CD14-positive monocyte (primary cell): Measurements from ENCODE around the gene MAD1L1. TPM values are rescaled to one million over a fixed set of nuclear protein-coding genes. Genes with fewer than 3 reads are reported as not detected.
A peak's percentile ranks its signal among the peaks of the same experiment; 100 is the strongest.

Source experiments
- DNase-seq, 3 donors: peaks; one replicate each; pipeline ENCODE4 v3.0.0-alpha.2; 2011 to 2022
- H2AFZ ChIP-seq: 2 replicates; pipeline ENCODE4 v1.6.0; 2012; ENCODE audit warnings: mild to moderate bottlenecking, low read depth, low read length, inconsistent platforms; ENCODE audit not compliant: insufficient read depth, poor library complexity, severe bottlenecking
- H3K27ac ChIP-seq, 2 donors: 1 replicate in 1 of 2; 2 replicates in 1 of 2; pipeline ENCODE4 v1.5.1; 2012 to 2013; ENCODE audit warnings: low read length in 2 of 2, control low read depth in 1 of 2, inconsistent platforms in 1 of 2, low read depth in 1 of 2, mild to moderate bottlenecking in 1 of 2
- H3K27me3 ChIP-seq, 2 donors: one replicate each; pipeline versions ENCODE4 v1.6.0 to v1.6.1; 2011 to 2013; ENCODE audit warnings: low read length in 2 of 2; ENCODE audit not compliant: control insufficient read depth in 2 of 2, insufficient read depth in 2 of 2
- H3K36me3 ChIP-seq, 2 donors: replicated peaks in 1 of 2; 1 replicate in 1 of 2; 2 replicates in 1 of 2; pipeline versions ENCODE4 v1.5.1 to v1.6.1; 2012 to 2013; ENCODE audit warnings: low read length in 2 of 2, control low read depth in 1 of 2, inconsistent platforms in 1 of 2, mild to moderate bottlenecking in 1 of 2; ENCODE audit not compliant: insufficient read depth in 2 of 2, control insufficient read depth in 1 of 2
- H3K4me1 ChIP-seq, 2 donors: 1 replicate in 1 of 2; 2 replicates in 1 of 2; pipeline versions ENCODE4 v1.5.1 to v1.6.1; 2012 to 2013; ENCODE audit warnings: low read length in 2 of 2, control low read depth in 1 of 2, inconsistent platforms in 1 of 2, mild to moderate bottlenecking in 1 of 2, moderate library complexity in 1 of 2; ENCODE audit not compliant: insufficient read depth in 2 of 2, control insufficient read depth in 1 of 2
- H3K4me2 ChIP-seq: replicated peaks from 2 replicates; pipeline ENCODE3; 2012; ENCODE audit warnings: low read length, moderate library complexity, mild to moderate bottlenecking; ENCODE audit not compliant: poor library complexity, severe bottlenecking; ENCODE audit errors: extremely low read depth
- H3K4me3 ChIP-seq, 3 experiments: fragments of 200-600 bp in 1 of 3; sonication (generic) in 1 of 3; replicated peaks in 1 of 3; 1 replicate in 2 of 3; 2 replicates in 1 of 3; pipeline ENCODE4 v1.5.1; 2011 to 2013; ENCODE audit warnings: low read length in 3 of 3, mild to moderate bottlenecking in 3 of 3, control low read depth in 2 of 3, low read depth in 2 of 3, inconsistent platforms in 1 of 3, moderate library complexity in 1 of 3
- H3K79me2 ChIP-seq: 2 replicates; pipeline ENCODE4 v1.6.0; 2012; ENCODE audit warnings: mild to moderate bottlenecking, control low read depth, inconsistent platforms, low read length, moderate library complexity; ENCODE audit not compliant: insufficient read depth
- H3K9ac ChIP-seq: 2 replicates; pipeline ENCODE4 v1.6.0; 2017; ENCODE audit warnings: low read length, mild to moderate bottlenecking; ENCODE audit not compliant: insufficient read depth, poor library complexity, severe bottlenecking
- H3K9me3 ChIP-seq, 2 donors: replicated peaks in 1 of 2; 1 replicate in 1 of 2; 2 replicates in 1 of 2; pipeline versions ENCODE4 v1.5.1 to v1.6.1; 2012 to 2013; ENCODE audit warnings: low read length in 2 of 2, control low read depth in 1 of 2; ENCODE audit not compliant: control insufficient read depth in 1 of 2, insufficient read depth in 1 of 2
- H4K20me1 ChIP-seq: 2 replicates; pipeline ENCODE4 v1.6.0; 2012; ENCODE audit warnings: mild to moderate bottlenecking, low read length, control low read depth, moderate library complexity; ENCODE audit not compliant: insufficient read depth
- H3K27ac Mint-ChIP-seq, 7 donors: one replicate each; pipeline ENCODE4 v1.8.0; 2020; ENCODE audit warnings: mild to moderate bottlenecking in 7 of 7, mixed read lengths in 7 of 7, moderate library complexity in 6 of 7, inconsistent platforms in 2 of 7
- H3K27me3 Mint-ChIP-seq, 3 donors: one replicate each; pipeline ENCODE4 v1.8.0; 2021 to 2022; ENCODE audit warnings: low read depth in 3 of 3, mild to moderate bottlenecking in 3 of 3, mixed read lengths in 3 of 3, moderate library complexity in 3 of 3, inconsistent platforms in 1 of 3
- H3K36me3 Mint-ChIP-seq, 2 donors: one replicate each; pipeline ENCODE4 v1.8.0; 2020; ENCODE audit warnings: mixed read lengths in 2 of 2, inconsistent platforms in 1 of 2, mild to moderate bottlenecking in 1 of 2
- H3K4me1 Mint-ChIP-seq: one replicate; pipeline ENCODE4 v1.8.0; 2020; ENCODE audit warnings: mild to moderate bottlenecking, mixed read lengths
- H3K4me3 Mint-ChIP-seq, 2 donors: one replicate each; pipeline ENCODE4 v1.8.0; 2020; ENCODE audit warnings: mild to moderate bottlenecking in 2 of 2, mixed read lengths in 2 of 2, moderate library complexity in 1 of 2
- H3K9me3 Mint-ChIP-seq, 7 donors: one replicate each; pipeline ENCODE4 v1.8.0; 2020 to 2022; ENCODE audit warnings: mixed read lengths in 7 of 7, mild to moderate bottlenecking in 6 of 7, moderate library complexity in 6 of 7, inconsistent platforms in 2 of 7
- WGBS: methylation state at CpG from one replicate; pipeline ENCODE4 v1.1.5; 2013; ENCODE audit warnings: missing lambda C conversion rate; ENCODE audit not compliant: insufficient coverage; 5-methylcytosine and 5-hydroxymethylcytosine counted together
- intact Hi-C, 2 donors: fragments of 100-400 bp; cut with micrococcal nuclease; formaldehyde crosslinking; loops; one replicate each; pipeline versions ENCODE4 v1.15.0 to v1.15.1; 2023
- polyA plus RNA-seq, 3 donors: library from polyadenylated mRNA; depleted of rRNA in 1 of 3; unstranded in 2 of 3; stranded (reverse) in 1 of 3; fragments of 300-500 nt in 2 of 3; fragments of >200 nt in 1 of 3; fragmentation: Illumina TruSeq in 2 of 3; gene quantifications; 1 replicate in 2 of 3; 2 replicates in 1 of 3; pipeline ENCODE4 v1.2.3, GENCODE V29; 2012 to 2021
- TF ChIP-seq, protein P1 (sequence below): fragments of 200-600 bp; IDR thresholded peaks from one replicate; pipeline ENCODE4 v1.8.0; 2022; ENCODE audit warnings: antibody characterized with exemption, mild to moderate bottlenecking

The MAD1L1 gene
- polyA plus RNA-seq, 3 donors = 22.0 to 39.4 (median 33.2) TPM

DNA sequence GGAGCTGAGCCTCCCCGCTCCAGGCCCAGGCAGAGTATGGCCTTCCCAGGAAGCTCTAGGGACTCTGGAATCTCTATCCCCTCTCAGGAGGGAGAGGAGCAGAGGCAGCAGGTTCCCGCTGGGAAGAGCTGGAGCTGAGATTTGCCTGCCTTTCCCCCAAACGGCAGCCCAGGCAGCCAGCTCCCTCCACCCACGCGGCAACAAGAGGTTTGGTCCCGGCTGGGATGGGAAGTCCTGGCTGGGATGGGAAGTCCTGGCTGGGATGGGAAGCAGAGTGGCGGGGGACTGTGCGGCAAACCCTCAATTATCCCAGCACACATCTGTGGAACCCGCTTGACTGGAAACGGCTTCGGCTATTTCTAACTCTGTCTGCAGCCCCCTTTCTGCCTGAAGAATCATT is 339.7 kb downstream of the MAD1L1 start:
- H3K36me3 Mint-ChIP-seq = peaks cover 54 to 55% of the 10 kb centered on the region in 2 donors
- no peak overlapping the region for H3K4me3 ChIP-seq
- intact Hi-C loops = no loop called here
- peaks cover 71% of the 10 kb centered on the region for H4K20me1 ChIP-seq
- H3K27me3 ChIP-seq = no peaks in the 10 kb centered on the region
- H3K4me3 Mint-ChIP-seq = no peak overlapping the region
- H3K27ac ChIP-seq = no peak overlapping the region
- H3K27me3 Mint-ChIP-seq = no peaks in the 10 kb centered on the region
- no peak overlapping the region for H3K4me2 ChIP-seq
- DNase-seq = no peak
- no peak overlapping the region for H3K9ac ChIP-seq
- peak overlapping the region in 1 of 7 donors; percentile 42 for H3K27ac Mint-ChIP-seq
- TF ChIP-seq, protein P1, sequence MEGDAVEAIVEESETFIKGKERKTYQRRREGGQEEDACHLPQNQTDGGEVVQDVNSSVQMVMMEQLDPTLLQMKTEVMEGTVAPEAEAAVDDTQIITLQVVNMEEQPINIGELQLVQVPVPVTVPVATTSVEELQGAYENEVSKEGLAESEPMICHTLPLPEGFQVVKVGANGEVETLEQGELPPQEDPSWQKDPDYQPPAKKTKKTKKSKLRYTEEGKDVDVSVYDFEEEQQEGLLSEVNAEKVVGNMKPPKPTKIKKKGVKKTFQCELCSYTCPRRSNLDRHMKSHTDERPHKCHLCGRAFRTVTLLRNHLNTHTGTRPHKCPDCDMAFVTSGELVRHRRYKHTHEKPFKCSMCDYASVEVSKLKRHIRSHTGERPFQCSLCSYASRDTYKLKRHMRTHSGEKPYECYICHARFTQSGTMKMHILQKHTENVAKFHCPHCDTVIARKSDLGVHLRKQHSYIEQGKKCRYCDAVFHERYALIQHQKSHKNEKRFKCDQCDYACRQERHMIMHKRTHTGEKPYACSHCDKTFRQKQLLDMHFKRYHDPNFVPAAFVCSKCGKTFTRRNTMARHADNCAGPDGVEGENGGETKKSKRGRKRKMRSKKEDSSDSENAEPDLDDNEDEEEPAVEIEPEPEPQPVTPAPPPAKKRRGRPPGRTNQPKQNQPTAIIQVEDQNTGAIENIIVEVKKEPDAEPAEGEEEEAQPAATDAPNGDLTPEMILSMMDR = no peak
- no peaks in the 10 kb centered on the region for H3K4me1 ChIP-seq
- WGBS = 100% methylated on average over 1 of the region's 11 CpGs
- H3K9me3 ChIP-seq = peaks cover 6 to 9% of the 10 kb centered on the region in 2 donors
- peaks cover 8% of the 10 kb centered on the region for H3K4me1 Mint-ChIP-seq
- no peak overlapping the region for H2AFZ ChIP-seq
- peaks cover 16 to 81% of the 10 kb centered on the region in 2 donors for H3K36me3 ChIP-seq
- H3K9me3 Mint-ChIP-seq = peaks cover 2 to 11% (median 5%) of the 10 kb centered on the region in 7 donors
- no peaks in the 10 kb centered on the region for H3K79me2 ChIP-seq

DNA sequence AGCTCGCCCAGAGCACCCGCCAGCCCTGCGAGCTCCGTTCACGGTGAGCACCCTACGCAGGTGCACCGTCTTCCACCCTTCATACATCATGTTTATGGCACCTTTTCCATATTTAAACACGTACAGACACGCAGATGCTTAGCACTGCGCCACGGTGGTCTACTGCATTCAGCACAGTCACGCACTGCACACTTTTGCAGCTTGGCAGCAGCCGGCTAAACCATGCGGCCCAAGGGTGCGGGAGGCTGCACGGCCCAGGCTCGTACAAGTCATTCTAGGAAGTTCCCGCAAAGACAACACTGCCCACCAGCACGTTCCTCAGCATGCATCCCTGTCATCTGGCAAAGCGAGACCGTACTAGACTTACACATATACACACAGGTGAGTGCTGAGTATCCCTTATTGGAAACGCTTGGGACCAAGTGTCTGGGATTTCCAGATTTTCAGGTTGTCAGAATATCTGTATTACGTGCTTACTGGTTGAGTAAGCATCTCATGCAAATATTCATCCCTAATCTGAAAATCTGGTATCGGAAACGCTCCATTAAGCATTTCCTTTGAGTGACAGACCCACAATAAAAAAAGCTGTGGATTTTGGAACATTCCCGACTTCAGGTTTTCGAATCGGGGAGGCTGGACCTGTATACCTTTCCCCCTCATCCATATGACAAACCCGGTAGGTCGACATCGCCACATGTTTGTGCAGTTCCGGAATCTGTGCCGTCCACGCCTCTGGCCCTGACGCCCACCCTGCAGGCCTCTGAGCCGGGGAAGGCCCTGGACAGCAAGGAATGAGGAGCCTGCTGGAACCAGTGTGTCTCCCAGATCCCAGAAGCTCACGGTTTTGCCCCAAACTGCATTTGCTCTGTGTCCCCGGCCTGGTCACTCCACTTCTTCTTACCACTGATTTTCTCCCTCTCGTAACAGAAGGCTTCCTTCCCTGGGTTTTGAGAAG is 340.5 kb downstream of the MAD1L1 start:
- TF ChIP-seq, protein P1 = no peak
- Mint-ChIP-seq H3K36me3 (peaks cover 54 to 55% of the 10 kb centered on the region in 2 donors), H3K4me3 (no peak overlapping the region), H3K27ac (peak overlapping the region in 4 of 7 donors; percentile 33 to 65 (median 46)), H3K27me3 (no peaks in the 10 kb centered on the region), H3K9me3 (peaks cover 2 to 13% (median 5%) of the 10 kb centered on the region in 7 donors), H3K4me1 (peaks cover 8% of the 10 kb centered on the region)
- Histone ChIP-seq H3K4me2 (no peak overlapping the region), H3K4me1 (no peaks in the 10 kb centered on the region), H2AFZ (no peak overlapping the region), H3K27ac (no peak overlapping the region), H3K4me3 (no peak overlapping the region), H3K36me3 (peaks cover 24 to 81% of the 10 kb centered on the region in 2 donors), H3K79me2 (no peaks in the 10 kb centered on the region), H4K20me1 (peaks cover 79% of the 10 kb centered on the region), H3K27me3 (no peaks in the 10 kb centered on the region), H3K9me3 (peaks cover 11 to 16% of the 10 kb centered on the region in 2 donors), H3K9ac (no peak overlapping the region)
- intact Hi-C loops = no loop called here
- no peak for DNase-seq
- WGBS = 97% methylated on average over 35 of the region's 39 CpGs
